ENCODE data around the gene TSHZ2.
"Not testable (repeated sequence)": the region's sequence is repeated elsewhere in the genome, so short reads cannot be mapped to it uniquely, and the experiment has no call there.

TSHZ2 gene

DNA sequence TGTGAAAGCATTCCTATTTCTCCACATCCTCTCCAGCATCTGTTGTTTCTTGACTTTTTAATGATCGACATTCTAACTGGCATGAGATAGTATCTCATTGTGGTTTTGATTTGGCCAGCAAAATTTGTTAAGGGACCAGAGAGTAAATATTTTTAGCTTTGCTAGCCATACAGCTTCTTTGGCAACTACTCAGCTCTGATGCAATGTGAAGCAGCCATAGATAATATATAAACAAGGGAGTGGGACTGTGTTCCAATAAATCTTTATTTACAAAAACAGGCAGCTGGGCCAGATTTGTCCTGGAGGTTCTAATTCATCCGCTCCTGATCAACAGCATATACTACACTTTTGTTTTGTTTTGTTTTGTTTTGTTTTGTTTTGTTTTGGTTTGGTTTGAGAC lies 418.6 kb downstream of the TSHZ2 start:
- DNase-seq = no peak

DNA sequence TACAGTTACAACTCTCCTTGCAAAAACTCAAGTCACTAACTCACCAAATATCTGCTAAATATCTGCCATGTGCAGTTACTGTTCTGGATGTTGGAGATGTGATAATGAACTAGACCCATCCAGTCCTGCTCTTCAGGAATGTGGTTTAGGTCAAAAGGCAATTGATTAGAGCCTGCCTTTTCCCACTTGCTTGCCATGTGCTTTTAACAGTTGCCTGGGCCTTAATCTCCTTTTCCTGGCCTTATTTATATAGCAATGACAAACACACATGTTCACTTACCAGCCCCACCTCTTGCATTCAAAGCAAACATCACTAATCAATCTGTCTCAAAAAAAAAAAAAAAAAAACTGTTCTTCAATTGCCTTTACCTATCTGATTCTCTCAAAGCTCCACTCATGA lies 422.3 kb downstream of the TSHZ2 start:
- no peak for DNase-seq

DNA sequence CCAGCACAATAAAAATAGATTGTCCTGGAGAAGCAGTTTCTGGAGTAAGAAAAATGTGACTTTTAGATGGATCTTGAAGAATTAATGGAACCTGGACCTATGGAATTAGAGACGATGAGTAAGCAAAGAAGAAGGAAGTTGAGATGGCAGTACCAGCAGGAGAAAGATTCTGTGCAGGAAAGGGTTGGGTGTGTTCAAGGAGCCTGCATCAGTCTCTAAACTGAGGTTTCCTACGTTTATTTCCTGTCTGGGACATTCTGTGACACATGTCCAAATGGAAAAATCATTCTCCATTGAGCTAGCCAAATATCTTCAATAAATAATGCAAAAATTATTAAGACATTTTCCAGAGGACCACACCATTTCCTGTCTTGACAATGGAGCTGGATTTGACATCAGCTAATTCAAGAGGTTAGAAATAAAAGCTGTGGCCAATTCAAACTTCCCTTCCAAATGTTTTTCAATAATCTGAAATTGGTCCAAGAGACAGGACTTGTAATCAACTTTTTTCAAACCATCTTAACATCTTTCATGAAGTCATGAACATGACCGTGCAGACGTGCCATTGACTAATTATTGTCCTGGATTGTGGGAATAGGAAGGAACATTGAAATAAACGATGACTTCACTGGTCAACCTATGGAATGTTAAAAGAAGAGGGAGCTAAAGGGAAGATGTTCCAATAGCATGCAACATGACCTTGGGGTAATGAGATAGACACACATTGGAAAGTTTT lies 423.2 kb downstream of the TSHZ2 start:
- DNase-seq = no peak

DNA sequence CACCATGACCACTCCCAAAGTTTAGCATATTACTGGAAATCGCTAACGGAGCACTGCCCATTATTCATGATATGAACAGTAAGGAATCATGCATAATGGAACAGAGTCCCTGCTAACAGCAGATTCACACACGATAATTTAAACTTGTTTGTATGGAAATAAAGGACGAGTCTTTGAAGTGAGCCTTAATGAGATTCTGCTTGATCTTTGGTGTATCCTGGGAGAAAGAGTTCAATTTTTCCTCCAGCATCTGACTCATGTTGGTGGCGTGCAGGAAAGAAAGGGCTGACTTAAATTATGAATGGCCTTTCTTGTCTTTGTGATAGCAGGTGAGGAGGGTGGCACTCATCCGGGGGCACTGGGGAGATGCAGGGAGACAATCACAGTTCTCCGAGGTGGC lies 426.9 kb downstream of the TSHZ2 start:
- DNase-seq = no peak

DNA sequence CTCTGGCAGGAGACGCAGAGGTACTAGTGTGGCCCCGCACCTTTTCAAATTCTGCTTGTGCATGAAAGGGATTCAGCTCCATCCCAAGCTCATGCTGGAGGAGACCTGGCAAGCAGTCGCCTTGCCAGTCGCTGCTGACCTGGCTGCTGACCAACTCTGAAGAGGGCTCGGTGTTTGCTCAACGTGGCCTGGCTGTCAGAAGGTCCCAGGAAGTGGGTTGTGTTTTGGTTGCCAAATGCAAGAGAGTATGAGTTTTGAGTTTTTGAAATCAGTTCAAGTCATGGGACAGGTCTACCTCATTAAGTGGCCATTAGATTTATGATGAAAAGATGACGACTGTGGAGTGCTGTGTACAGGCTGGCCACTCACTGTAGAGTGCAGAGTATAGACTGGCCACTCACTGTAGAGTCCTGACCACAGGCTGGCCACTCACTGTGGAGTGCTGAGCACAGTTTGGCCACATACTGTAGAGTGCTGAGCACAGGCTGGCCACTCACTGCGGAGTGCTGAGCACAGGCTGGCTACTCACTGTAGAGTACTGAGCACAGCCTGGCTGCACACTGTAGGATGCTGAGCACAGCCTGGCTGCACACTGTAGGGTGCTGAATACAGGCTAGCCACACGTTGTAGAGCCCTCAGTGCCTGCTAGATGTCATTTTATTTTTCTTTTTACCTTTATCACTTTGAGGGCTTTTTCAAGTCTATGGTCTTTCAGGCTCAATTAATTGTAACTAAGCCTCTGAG lies 427.6 kb downstream of the TSHZ2 start:
- no peak for DNase-seq

DNA sequence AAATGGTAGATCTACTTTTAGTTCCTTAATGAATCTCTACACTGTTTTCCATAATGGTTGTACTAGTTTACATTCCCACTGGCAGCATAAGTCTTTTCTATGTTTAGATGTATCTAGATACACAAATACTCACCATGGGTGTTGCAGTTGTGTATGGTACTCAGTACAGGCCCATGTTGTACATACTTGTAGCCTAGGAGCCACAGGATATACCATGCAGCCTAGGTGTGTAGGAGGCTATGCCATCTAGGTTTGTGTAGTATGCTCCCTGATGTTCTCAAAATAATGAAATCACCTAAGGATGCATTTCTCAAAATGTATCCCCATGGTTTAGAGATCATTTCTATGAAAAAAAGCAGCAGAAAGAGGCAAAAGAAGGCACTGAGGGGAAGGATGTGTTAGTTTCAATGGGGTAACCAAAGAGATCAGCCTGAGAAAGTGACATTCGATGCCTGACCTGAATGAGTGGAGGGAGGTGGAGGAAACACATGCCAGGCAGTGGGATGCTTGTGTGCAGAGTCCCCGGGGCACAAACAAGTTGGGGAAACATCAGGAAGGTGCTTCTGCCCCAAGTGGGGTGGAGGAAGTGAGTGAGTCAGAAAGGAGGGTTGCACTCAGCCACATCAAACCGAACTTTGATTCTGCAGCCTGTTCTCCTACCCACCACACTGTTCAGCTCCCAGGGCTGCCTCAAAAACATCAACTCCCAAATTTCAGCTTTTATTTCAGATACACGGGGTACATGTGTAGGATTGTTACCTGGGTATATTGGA lies 430.3 kb downstream of the TSHZ2 start:
- DNase-seq = peak in 1 of 5 experiments; percentile 18

DNA sequence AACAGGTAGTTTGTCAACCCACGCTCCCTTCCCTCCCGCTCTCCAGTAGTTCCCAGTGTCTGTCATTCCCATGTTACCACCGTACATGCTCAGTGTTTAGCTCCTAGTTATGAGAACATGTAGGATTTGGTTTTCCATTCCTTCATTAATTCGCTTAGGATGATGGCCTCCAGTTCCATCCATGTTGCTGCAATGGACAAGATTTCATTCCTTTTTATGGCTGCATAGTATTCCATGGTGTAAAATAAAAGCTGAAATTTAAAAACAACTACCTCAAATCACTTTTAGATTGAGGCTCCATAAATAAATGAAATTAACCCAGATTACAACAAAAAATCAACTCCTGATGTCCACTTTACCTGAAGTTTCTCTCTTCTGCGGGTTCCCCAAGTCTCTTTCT lies 430.9 kb downstream of the TSHZ2 start:
- no peak for DNase-seq

DNA sequence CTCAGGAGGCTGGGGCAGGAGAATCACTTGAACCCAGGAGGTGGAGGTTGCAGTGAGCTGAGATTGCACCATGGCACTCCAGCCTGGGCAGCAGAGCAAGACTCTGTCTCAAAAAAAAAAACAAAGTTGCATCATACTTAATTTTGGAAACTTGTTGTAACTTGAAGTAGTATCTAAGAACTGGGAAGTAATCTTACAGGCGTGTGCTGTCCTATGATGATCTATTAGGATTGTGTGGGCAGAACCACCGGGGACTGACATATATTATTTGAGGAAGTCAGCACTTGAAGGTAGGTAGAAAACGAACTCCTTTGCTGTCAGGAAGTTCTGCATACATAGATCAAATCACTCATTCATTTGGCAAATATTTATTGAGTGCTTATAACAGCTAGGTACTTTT lies 433.0 kb downstream of the TSHZ2 start:
- no peak for DNase-seq

DNA sequence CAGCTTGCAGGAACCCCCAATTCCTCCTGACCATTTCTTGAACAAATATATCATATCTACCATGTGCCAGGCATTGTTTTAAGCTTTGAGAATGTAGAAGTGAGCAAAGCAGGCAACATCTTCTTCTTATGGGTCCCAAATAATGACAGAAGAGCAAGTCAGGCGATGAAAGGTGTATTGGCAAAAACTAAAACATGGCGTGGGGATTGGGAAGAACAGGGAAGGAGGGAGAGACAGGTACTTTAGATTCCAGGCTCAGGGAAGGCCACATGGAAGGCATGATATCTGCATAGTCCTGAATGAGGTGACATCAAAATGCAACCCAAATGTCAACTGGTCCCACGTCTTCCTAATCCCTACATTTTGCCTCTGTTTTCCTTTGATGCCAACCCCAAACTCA lies 434.4 kb downstream of the TSHZ2 start:
- DNase-seq = no peak

DNA sequence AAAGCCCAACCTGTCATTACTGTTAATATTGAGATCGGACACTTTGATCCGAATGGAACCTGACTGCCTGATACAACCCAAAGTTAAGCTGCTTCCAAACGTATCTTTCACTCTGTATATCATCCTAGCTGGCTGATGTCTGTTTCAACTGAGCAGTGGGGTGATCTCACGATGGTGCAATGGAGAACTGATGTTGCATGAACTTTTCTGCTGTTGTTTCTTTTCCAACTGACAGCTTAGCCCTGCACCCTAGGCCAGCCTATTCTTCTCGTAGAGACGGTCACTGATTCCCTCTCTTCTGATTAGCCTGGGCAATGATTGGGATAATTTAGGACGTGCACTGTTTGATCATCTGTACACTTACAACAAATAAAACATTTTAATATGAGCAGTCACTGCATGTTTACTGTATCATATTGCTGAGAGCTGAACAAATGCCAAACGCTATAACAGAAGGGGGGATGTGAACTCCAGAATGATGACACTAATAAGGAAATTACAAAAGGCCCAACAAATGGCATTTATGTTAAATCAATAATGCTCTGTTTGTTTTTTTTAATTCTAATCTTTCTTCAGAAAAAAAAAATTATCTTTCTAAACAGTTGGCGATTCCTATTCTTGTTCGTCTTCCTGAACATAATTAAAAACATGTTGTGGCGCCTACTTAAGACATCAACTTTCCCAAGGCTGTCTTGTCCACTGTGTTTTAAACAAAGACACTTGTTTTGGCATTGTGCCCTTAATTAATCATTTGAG lies 436.7 kb downstream of the TSHZ2 start:
- DNase-seq = no peak

DNA sequence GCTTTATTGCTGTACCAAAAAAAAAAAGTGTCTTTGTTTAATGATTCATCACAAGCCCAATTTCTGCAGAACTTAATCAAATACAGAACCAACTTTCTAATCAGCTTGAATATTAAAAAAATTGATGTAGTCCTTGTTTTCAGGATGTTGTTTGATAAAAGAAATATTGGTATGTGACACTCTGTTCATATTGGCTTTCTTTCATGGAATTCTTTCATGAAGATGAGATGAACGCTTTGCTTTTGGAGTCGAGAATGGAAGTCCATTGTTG lies 437.2 kb downstream of the TSHZ2 start:
- no peak for DNase-seq

DNA sequence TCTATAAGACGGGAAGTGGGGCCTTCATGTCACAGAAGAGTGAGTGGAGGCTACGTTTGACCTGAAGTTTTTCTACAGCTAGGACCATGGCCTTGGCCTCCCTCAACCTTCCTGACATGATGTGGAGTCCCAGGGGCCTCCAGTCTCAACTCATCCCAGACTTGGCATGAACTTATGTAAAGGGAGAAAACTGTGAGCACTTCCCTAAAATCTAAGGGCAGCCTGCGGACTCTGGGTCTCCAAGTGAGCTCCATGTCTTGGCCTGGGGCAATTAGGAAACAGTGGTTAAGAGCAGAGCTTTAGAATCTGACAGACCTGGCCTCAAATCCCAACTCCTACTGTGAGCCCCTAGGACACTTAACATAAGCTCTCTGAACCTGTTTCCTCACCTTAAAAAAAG lies 439.0 kb downstream of the TSHZ2 start:
- no peak for DNase-seq

DNA sequence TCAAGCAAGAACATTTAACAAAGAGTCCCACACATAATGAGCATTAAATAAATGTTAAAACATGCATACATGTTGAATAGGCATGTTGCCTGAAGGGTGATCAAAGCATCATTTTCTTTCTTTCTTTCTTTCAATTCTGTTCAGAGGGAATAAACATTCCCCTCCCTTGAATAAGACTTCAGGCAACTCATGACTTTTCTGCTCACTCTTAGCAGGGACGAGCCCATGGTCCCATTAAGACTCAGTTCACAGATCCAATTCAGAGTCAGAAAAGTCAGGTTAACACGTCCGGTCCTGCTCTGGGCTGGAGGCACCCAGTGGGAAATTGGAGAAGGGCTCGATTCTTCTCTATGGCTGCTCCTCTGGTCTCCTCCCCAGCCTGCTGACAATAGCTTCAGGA lies 439.7 kb downstream of the TSHZ2 start:
- no peak for DNase-seq

DNA sequence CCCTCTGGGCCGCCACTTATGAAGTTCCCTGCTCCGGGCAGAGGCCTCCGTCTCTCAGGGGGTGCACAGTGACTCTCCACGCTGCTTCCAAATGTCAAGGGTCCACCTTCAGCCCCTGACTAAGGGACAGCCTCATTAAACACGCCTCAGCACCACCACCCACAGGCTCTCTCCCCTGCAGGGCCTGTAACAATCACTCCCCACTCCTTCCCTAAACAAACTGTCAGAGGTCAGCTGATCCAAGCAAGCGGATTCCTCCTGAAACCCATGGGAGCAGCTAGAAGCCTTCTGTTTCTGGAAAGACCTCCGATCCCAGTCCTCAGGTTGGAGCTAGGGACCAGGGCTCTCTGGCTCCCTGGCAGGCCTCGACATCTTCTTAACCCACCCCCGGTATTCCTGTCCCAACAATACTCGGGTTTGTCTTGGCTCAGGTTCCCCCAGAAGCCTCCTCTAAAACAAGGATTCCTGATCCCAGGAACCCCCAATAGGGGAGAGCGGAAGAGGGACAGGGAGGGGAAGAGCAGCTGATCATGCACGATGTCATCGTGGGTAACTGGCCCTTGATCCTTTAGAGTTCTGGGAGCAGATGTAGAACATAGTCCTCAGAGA lies 440.5 kb downstream of the TSHZ2 start:
- no peak for DNase-seq

DNA sequence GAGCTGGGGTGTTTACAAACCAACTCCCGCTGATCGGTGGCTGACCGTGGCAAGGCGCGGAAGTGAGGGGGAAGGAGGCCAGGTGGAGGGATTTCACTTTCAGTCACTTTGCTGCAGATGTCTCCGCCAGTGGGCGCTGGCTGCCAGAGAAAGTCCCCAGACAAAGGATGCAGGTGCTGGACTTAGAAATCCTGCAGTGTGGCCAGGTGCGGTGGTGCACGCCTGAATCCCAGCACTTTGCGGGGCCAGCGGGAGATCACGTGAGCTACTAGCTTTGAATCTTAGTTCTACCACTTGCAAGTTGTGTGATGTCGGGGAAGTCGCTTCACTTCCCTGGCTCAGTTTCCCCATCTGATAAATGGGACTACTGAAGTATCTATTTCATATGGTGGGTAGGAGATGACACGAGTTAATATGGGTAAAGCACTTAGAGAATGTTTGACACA lies 441.1 kb downstream of the TSHZ2 start:
- DNase-seq = peak; percentile 6 to 67 (median 18)

DNA sequence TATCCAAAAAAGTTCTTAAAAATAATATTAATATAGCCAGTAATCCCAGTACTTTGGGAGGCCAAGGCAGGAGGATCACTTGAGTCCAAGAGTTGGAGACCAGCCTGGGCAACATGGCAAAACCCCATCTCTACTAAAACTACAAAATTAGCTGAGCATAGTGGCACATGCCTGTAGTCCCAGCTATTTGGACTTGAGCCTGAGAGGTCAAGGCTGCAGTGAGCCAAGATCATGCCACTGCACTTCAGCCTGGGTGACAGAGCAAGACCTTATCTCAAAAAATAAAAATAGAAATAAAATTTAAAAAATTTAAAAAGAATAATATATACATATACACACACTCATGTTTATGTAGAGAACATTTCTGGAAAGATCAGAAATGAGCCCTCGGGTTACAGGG lies 441.7 kb downstream of the TSHZ2 start:
- DNase-seq = not testable (repeated sequence)

DNA sequence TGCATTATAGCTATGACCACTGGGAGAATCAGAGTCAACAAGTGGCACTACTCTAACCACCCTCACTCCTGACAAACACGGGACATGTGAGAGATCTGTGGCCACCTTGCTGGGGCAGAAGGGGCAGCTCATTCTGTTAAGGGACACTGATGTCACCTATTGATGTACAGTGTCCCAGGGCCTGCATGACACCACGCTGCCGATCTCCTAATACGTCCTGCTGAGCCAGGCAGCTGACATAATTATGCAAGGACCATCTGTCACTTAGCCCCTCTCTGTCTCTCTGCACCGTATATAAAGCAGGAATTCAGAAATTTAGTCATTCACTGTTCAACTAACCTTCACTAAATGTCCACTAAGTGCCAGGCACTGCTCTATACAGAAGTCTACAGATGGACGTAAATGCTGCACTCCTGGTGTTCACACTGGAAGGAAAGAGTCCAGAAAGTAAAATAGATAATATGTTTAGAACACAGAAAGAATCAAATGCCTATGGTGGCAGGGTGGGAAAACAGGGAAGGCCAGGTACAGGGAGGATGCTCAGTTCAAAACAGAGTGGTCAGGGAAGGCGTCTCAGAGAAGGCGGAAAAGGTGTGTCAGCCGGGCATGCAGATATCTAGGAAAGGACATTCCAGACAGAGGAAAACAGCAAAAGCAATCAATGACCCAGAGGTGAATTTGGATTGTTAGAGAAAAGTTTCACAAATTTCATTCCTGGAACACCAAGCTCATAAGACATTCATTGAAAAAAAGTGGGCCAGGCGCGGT lies 447.7 kb downstream of the TSHZ2 start:
- DNase-seq = no peak

DNA sequence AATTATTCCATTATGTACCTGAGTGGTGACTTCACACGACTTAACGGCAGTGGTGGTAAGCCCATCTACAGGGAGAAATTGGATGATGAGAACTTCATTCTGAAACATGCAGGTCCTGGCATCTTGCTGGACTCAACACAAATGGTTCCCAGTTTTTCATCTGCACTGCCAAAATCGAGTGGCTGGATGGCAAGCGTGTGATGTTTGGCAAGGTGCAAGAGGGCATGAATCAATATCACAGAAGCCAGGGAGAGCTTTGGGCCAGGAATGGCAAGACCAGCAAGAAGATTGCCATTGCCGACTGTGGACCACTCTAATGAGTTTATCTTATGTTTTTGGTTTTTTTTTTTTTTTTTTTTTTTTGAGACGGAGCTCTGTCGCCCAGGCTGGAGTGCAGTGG lies 449.2 kb downstream of the TSHZ2 start:
- no peak for DNase-seq

DNA sequence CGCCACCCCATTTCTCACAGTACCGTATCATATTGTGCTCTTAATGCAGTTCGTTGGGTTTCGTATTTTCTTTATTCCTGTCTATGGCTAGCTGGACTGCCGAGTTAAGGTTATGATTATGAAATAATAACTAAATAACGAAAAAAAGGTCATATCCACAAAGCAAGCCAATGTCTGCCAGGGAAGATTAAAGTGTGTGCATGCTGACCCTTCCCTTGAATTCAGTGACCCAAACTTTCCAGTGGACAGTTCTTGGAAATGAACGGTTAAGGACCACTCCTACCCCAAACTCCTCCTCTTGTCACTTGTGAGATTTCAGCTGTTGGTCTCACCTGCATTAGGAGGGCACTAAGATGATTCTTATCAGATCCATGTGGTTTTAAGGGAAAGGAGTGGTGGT lies 449.9 kb downstream of the TSHZ2 start:
- no peak for DNase-seq

DNA sequence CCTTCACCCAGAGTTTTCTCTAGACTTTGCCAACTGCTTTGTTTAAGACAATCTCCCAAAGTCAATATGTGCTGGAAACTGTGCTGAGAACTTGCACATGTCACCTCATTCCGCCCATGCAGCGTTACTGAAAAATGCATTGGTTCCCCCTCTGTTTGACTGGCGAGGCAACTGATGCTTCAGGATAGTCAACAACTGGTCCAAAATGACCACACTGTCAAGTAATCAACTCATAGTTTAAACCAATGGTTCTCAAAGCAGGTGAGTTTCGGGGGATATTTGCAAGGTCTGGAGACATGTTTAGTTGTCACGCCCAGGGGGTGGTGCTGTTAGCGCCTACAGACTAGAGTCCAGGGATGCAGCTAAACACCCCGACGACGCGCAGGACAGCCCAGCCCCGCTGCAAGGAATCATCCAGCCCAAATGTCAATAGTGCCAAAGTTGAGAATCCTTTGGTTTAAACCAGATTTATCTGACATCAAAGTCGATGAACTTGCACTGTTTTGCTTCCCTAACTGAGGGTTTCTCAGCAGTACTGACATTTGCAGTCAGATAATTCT lies 451.5 kb downstream of the TSHZ2 start:
- no peak for DNase-seq

DNA sequence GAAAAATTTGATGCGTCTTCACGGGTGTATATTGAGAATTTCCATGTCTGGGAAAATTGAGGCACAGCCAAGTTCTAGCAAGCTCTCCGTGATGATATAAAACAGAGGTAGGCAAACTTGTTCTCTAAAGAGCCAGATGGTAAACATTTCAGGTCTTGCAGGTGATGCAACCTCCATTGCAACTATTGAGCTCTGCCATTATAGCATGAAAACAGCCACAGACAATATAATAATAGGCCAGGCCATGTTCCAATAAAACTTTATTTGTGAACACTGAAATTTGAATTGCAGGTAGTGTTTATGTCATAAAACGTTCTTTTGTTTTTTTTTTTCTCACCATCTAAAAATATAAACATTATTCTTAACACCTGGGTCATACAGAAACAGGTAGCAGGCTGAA lies 453.3 kb downstream of the TSHZ2 start:
- DNase-seq = no peak

DNA sequence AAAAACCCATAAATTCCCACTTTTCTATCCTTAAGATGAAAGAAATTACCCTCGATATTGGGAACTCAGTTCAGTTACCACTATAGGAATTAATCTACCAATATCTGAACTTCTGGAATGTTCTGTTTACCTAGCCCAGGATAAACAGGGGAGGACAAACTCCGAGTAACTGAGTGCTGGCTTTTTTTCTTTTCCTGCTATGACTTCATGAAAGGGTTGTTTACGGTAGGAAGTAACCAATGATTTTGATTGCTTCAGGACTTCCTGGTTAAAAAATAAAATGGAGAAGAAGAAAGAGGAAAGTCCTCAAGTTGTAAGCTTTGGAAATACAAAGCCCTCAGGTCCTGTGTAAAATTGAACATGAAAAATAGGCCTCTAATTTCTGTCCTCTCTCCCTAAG lies 453.8 kb downstream of the TSHZ2 start:
- DNase-seq = no peak

All from T-helper 2 cell (primary cell).